Measurements from ENCODE around the gene EPB41L1. TPM values are rescaled to one million over a fixed set of nuclear protein-coding genes. Genes with fewer than 3 reads are reported as not detected.

EPB41L1 gene
- total RNA-seq, 1 experiment from 2014 or later, result 4.2 TPM

DNA sequence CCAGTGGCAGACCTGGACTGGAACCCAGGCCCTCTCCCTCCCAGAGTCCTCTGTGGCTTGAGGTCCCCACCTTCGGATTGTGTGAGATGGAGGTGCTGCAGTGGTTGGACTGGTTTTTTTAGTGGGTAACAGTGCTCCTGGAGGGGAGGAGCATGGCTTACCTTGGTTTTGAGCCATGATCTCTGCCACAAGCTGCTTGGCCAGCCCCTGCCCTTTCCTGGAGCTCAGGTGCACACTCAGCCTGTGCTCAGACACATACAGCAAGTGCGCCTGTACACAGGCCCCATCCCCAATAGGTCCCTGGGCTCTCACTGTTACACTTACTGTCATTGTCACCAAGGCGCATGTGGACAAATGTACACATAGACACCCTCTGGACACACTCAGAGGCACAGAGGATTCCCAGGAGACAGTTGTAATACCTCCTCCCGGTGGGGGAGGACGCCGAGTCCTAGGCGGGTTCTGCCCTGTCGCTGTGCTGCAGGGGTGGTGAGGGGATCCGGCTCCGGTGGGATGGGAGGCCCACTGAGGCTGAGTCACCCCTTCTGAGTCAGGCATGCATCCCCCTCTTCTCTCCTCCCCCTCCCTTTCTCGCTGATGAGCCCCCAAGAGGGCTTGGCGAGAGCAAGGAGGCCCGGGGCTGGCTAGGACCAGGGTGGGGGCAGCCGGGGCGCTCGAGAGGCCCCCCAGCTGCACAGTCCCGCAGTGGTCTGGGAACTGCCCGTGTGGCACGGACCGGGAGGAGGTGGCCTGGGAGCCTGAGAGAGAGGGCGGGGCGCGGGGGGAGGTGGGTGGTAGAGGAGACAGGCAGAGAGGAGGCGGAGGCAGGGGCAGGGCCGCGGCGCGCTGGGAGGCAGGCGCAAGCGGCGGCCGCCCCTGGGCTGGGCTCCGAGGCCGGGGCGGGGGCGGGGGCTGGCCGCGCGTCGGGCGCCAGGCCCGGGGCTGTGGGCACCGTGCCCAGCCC, 522 bp upstream of the EPB41L1 start:
- H3K4me1 ChIP-seq (replicated peaks), result peaks cover 13% of the 10 kb centered on the region
- peak; percentile 51 to 87 for DNase-seq (ENCODE audit: low read depth in 1 of 2, low spot score in 2 of 2)
- H3K27ac ChIP-seq, result no peak overlapping the region
- H3K27me3 ChIP-seq (replicated peaks), result no peaks in the 10 kb centered on the region
- H3K9me3 ChIP-seq (replicated peaks), result no peaks in the 10 kb centered on the region
- H3K36me3 ChIP-seq, result no peaks in the 10 kb centered on the region
- H3K4me3 ChIP-seq, result peak overlapping the region; percentile 51

DNA sequence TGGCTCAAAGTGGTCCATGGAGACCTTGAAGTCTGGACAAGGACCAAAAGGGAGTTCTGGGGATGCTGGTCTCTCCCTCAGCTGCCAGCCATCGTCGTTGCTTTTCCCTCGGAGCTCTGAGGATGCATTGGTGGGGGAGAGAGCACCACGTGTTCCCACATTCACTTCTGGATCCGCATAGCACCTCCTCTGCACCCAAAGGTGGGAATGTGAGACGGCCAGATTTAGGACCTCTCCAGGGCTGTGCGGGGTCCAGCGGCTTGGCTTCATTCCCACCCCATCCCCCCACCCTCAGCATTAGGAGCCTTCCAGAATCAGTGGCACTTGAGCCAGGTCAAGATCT, 1.1 kb downstream of the EPB41L1 start:
- H3K4me1 ChIP-seq (replicated peaks), result peaks cover 13% of the 10 kb centered on the region
- DNase-seq (ENCODE audit: low read depth in 1 of 2, low spot score in 2 of 2), result no peak
- H3K27ac ChIP-seq, result no peak overlapping the region
- no peaks in the 10 kb centered on the region for H3K36me3 ChIP-seq
- no peaks in the 10 kb centered on the region for H3K9me3 ChIP-seq (replicated peaks)
- H3K4me3 ChIP-seq, result no peak overlapping the region
- 0 out of 2 replicates have a peak, but pooled peaks cover 3% of the 10 kb centered on the region for H3K27me3 ChIP-seq (replicated peaks)

DNA sequence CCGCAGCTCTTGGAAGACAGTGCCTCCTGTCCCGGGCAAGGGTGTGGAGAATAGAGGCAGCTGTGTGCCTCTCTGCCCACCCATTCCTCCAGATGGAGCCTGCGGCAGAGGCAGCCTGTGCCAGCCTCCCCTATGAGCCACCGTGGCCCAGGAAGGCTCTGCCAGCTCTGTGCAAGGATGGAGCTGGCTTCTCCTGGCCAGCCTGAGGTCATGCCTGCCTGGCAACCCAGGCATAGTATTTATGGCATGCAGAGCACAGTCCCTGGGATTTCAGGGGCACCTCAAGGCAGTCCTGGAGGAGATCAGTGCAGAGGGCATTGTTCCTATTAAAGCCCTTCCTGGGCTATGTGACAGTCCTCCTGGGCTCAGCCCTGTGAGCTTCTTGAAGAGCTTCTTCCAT, 1.5 kb downstream of the EPB41L1 start:
- H3K9me3 ChIP-seq (replicated peaks), result no peaks in the 10 kb centered on the region
- H3K27ac ChIP-seq, result no peak overlapping the region
- H3K27me3 ChIP-seq (replicated peaks), result 0 out of 2 replicates have a peak, but pooled peaks cover 3% of the 10 kb centered on the region
- no peak for DNase-seq (ENCODE audit: low read depth in 1 of 2, low spot score in 2 of 2)
- H3K4me3 ChIP-seq, result no peak overlapping the region
- H3K36me3 ChIP-seq, result no peaks in the 10 kb centered on the region
- peaks cover 13% of the 10 kb centered on the region for H3K4me1 ChIP-seq (replicated peaks)

DNA sequence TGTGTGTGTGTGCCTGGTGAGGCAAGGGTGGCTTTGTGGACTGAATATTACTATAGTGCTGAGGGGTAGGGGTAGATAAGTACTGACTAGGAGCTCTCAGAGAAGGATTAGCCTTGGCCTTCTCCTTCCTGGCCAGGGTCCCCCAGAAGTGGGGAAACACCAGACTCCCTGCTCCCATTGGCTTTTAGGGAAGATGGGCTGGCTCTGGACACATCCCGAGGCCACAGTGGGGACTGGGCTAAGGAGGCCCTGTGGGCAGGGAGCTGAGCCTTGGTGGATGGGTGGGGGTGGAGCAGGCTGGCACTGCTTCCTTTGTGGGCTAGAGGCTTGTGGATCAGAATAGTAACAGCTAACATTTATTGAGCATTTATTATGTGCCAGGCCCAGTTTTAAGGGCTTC, 3.1 kb downstream of the EPB41L1 start:
- H3K4me3 ChIP-seq, result no peak overlapping the region
- no peaks in the 10 kb centered on the region for H3K9me3 ChIP-seq (replicated peaks)
- peaks cover 13% of the 10 kb centered on the region for H3K4me1 ChIP-seq (replicated peaks)
- H3K36me3 ChIP-seq, result no peaks in the 10 kb centered on the region
- DNase-seq (ENCODE audit: low read depth in 1 of 2, low spot score in 2 of 2), result no peak
- no peak overlapping the region for H3K27ac ChIP-seq
- H3K27me3 ChIP-seq (replicated peaks), result 0 out of 2 replicates have a peak, but pooled peaks cover 3% of the 10 kb centered on the region

DNA sequence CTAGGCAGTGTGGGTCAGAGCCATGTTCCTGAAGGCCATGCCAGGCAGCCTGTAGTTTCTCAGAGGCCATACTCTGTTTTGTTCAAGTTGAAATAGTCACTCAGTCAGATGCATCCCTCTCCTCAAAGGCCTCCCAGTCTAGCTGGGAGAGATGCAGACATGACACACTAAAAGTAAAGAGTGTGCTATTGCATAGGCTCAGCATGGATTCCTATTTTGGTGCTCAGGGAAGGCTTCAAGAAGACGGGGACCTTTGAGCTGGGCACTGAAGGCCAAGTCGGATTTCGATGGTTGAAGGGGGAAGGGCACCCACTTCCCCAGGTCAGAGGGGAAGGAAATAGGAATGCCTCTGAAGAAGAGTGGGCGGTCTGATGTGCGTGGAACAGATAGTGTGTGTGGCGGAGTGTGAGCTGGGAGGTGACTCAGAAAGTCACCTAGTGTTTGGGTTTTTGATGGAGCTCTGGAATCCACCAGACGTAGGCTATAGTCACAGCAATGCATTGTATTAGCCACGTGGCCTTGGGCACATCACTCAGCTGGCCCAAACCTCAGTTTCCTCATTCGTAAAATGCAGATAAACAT, 3.7 kb downstream of the EPB41L1 start:
- Histone ChIP-seq H3K27me3 (replicated peaks) (0 out of 2 replicates have a peak, but pooled peaks cover 3% of the 10 kb centered on the region), H3K36me3 (no peaks in the 10 kb centered on the region), H3K27ac (no peak overlapping the region), H3K4me3 (no peak overlapping the region), H3K9me3 (replicated peaks) (no peaks in the 10 kb centered on the region), H3K4me1 (replicated peaks) (peaks cover 13% of the 10 kb centered on the region)
- DNase-seq (ENCODE audit: low read depth in 1 of 2, low spot score in 2 of 2), result no peak

DNA sequence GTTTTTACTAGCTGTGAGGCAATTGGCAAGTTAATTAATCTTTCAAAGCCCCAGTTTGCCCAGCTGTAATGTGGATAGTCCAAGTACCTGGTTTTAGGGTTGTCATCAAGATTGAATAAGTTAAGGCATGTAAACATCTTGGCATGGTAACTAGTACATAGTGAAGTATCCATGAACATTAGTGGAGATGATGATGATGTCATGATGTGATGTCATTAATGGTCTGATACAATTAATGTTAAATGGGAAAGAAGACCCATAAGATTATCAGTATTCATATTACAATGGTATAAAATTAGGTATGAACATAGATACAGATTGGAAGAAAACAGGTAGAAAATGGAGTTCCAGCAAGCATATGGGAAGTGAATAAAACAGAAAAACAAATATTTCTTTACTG, 5.3 kb downstream of the EPB41L1 start:
- Histone ChIP-seq H3K4me1 (replicated peaks) (peaks cover 4% of the 10 kb centered on the region), H3K4me3 (no peak overlapping the region), H3K27ac (no peak overlapping the region), H3K27me3 (replicated peaks) (0 out of 2 replicates have a peak, but pooled peaks cover 3% of the 10 kb centered on the region), H3K36me3 (no peaks in the 10 kb centered on the region), H3K9me3 (replicated peaks) (no peaks in the 10 kb centered on the region)
- DNase-seq (ENCODE audit: low read depth in 1 of 2, low spot score in 2 of 2), result no peak

DNA sequence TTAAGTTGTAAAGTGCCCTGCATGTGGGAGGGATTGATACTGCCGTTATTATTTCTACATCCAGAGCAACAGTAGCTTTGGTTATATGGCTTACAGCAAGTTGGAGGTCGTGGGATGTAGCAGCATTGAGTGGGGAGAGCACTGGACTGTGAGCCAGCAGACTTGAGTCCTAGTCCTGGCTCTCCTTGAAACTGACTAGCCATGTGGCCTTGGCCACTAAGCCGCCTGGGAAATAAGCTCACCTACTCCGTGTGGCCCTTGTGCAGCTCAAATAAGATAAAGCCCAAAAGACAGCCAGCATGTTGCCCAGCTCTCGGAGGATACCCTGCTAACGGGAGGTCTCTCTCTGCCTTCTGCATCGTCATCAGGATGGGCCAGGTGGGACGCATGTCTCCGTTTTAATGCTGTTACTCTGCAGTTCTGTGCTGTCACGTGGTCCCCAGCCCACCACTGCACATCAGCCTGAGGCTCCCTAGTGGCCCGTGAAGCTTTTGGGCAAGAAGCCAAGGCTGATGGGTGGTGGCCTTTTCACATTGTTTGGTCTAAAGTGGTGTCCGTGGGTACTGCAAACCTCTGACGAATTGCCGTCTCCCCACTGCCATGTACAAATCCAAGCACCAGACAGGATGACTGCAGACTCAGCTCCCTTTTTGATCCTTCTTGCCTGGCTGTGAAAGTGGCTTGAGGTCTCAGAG, 7.9 kb downstream of the EPB41L1 start:
- no peaks in the 10 kb centered on the region for H3K36me3 ChIP-seq
- 0 out of 2 replicates have a peak, but pooled peaks cover 3% of the 10 kb centered on the region for H3K27me3 ChIP-seq (replicated peaks)
- no peak overlapping the region for H3K27ac ChIP-seq
- no peaks in the 10 kb centered on the region for H3K4me1 ChIP-seq (replicated peaks)
- no peak for DNase-seq (ENCODE audit: low read depth in 1 of 2, low spot score in 2 of 2)
- H3K4me3 ChIP-seq, result no peak overlapping the region
- H3K9me3 ChIP-seq (replicated peaks), result no peaks in the 10 kb centered on the region

DNA sequence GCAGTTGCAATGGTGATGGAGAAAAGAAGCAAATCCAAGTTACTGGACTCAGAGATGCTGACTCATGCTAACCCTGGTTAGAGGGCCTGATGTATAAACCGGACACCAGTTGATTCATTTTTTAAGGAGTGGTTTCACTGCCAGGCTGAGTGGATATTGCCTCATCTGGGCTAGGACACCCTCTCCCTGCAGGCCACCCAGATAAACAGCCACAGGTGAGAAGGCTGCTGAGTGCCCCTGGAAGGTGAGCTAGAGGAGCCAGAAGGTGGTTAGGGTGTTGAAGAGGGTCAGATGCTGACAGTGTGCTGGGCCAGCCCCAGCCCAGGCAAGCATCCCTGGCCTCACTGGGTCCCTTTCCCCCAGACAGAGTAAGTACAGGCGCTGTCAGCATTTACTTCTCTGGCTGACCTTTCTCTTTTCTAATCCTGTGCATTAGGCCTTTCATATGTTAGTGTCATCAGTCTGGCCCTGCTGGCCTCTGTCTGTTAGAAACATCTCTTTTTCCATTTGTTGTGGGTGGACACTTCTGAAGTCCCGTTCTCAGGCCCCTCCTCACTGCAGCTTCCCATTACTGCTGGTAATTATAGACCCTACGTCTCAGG, 13.5 kb downstream of the EPB41L1 start:
- H3K27ac ChIP-seq, result no peak overlapping the region

DNA sequence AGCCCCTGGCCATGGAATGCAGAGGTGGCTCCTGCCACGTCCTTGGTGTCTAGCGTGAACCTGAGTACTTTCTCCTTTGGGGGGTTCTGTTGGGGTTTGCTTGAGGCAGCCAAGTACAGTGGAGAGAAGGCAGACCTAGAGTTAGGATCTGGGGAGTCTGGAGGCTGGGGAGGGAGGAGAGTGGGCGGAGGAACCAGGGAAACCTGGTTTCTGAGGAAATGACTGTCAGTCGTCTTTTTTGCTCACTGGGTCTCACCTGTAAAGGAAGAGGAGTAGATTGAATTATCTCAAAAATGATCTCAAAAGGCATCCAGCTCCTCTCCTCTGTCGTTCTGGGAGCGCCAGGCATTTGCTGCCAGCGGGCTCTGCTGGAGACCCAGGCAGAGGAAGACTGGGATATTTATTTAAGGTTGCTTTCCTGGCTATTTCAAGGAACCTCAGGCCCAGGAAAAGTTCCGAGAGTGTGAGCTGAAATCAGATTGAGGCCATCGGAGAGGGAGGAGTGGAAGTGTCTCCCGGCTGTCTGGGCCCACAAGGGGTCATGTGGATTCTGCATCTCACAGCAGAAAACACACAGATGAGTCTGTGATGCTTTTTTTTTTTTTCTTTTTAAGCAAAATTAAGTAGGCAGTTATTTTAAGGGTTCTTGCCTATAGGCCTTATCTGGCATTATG, 16.1 kb downstream of the EPB41L1 start:
- Histone ChIP-seq H3K36me3 (no peaks in the 10 kb centered on the region), H3K4me3 (no peak overlapping the region), H3K27ac (no peak overlapping the region), H3K27me3 (replicated peaks) (no peaks in the 10 kb centered on the region), H3K4me1 (replicated peaks) (peaks cover 4% of the 10 kb centered on the region), H3K9me3 (replicated peaks) (no peaks in the 10 kb centered on the region)
- no peak for DNase-seq (ENCODE audit: low read depth in 1 of 2, low spot score in 2 of 2)

More for the DNA sequence above, 13.5 kb downstream of the EPB41L1 start:
- Histone ChIP-seq H3K4me1 (replicated peaks) (peaks cover 4% of the 10 kb centered on the region), H3K4me3 (no peak overlapping the region), H3K27me3 (replicated peaks) (no peaks in the 10 kb centered on the region), H3K9me3 (replicated peaks) (no peaks in the 10 kb centered on the region), H3K36me3 (no peaks in the 10 kb centered on the region)
- DNase-seq (ENCODE audit: low read depth in 1 of 2, low spot score in 2 of 2), result no peak

DNA sequence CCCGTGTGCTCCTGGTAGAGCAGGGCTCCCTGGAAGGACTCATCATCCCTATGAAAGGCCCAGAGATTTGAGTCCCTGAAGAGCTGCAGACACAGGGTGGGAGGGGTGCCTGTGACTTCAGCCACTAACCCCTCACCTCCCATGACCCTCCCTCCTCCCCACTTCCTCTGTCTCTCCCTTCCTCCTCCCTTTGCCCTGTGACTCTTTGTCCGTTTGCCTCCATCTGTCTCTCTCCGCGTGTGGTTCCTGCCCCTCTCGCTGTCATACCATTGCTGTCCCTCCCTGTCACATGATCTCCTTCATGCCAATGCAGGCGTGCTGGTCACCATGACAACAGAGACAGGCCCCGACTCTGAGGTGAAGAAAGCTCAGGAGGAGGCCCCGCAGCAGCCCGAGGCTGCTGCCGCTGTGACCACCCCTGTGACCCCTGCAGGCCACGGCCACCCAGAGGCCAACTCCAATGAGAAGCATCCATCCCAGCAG, 19.0 kb downstream of the EPB41L1 start:
- Histone ChIP-seq H3K36me3 (no peaks in the 10 kb centered on the region), H3K27ac (no peak overlapping the region), H3K4me3 (no peak overlapping the region), H3K27me3 (replicated peaks) (no peaks in the 10 kb centered on the region), H3K4me1 (replicated peaks) (peaks cover 4% of the 10 kb centered on the region), H3K9me3 (replicated peaks) (no peaks in the 10 kb centered on the region)
- DNase-seq (ENCODE audit: low read depth in 1 of 2, low spot score in 2 of 2), result no peak

DNA sequence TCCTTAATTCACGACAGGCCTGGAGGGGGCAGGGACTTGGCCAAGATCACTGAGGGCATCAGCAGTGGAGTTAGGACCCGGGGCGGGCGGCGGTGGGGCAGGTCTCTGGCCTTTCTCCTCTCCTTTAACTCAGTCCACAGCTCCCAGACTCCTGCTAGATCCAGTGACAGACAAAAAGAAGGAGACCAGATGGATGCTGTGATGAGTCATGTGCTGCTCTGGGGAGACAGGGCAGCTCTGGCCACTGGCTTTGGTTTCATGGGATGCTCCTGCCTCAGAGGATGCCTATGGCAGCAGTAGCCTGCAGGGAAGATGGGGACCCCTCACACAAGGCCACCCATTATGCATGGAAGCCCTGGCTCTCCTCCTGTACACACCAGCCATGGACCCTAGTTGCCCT, 20.5 kb downstream of the EPB41L1 start:
- no peaks in the 10 kb centered on the region for H3K4me1 ChIP-seq (replicated peaks)
- no peaks in the 10 kb centered on the region for H3K36me3 ChIP-seq
- H3K27ac ChIP-seq, result no peak overlapping the region
- H3K9me3 ChIP-seq (replicated peaks), result no peaks in the 10 kb centered on the region
- no peak for DNase-seq (ENCODE audit: low read depth in 1 of 2, low spot score in 2 of 2)
- H3K27me3 ChIP-seq (replicated peaks), result no peaks in the 10 kb centered on the region
- no peak overlapping the region for H3K4me3 ChIP-seq

DNA sequence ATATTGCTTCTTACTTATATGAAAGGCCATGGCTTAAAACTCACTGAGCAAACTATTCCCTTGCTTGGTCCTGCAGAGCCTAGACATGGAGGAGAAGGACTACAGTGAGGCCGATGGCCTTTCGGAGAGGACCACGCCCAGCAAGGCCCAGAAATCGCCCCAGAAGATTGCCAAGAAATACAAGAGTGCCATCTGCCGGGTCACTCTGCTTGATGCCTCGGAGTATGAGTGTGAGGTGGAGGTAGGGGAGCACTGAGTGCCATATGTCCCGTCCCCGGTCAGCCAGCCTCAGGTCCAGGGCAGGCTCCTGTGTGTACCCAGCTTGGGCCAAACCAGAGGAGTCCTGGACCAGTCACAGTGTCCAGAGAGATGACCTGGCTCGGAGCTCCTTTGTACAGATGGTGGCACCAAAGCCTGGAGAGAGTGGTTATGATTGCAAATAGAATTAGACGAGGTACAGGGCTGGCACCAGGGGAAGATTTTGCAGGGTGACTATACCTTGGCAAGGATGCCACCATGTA, 21.0 kb downstream of the EPB41L1 start:
- Histone ChIP-seq H3K27ac (no peak overlapping the region), H3K27me3 (replicated peaks) (no peaks in the 10 kb centered on the region), H3K4me1 (replicated peaks) (no peaks in the 10 kb centered on the region), H3K9me3 (replicated peaks) (no peaks in the 10 kb centered on the region), H3K36me3 (no peaks in the 10 kb centered on the region), H3K4me3 (no peak overlapping the region)
- DNase-seq (ENCODE audit: low read depth in 1 of 2, low spot score in 2 of 2), result no peak

DNA sequence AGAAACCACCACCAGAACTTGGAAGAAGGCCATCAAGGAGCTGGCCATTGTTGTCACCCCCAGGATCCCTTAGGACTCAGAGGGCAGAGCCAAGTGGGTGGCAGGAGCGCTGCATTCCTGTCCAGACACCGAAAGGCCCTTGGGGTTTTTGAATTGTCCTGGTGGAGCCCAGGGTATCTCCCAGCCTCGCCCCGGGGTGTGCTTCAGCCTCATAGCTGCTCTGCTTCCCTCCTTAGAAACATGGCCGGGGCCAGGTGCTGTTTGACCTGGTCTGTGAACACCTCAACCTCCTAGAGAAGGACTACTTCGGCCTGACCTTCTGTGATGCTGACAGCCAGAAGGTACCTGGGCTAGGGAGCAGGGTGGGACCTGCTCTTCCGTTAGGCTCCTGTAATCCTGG, 23.2 kb downstream of the EPB41L1 start:
- no peaks in the 10 kb centered on the region for H3K27me3 ChIP-seq (replicated peaks)
- no peak overlapping the region for H3K4me3 ChIP-seq
- DNase-seq (ENCODE audit: low read depth in 1 of 2, low spot score in 2 of 2), result no peak
- H3K36me3 ChIP-seq, result no peaks in the 10 kb centered on the region
- H3K27ac ChIP-seq, result no peak overlapping the region
- H3K4me1 ChIP-seq (replicated peaks), result no peaks in the 10 kb centered on the region
- H3K9me3 ChIP-seq (replicated peaks), result no peaks in the 10 kb centered on the region

Measured in SJSA1 (cell line).